NB4 (cell line): ENCODE measurements around the gene VPS9D1.

Experiments
- CTCF ChIP-seq: IDR thresholded peaks from one replicate; pipeline ENCODE4 v1.5.1; 2012; ENCODE audit warnings: low read depth, low read length
- POLR2A ChIP-seq: IDR thresholded peaks from 2 replicates; pipeline ENCODE4 v1.6.1; 2011; ENCODE audit warnings: mild to moderate bottlenecking; ENCODE audit not compliant: insufficient read length; ENCODE audit errors: extremely low read depth

GRCh38 chr16:89739383-89739782, 18.7 kb upstream of the VPS9D1 start:
- no peak for TF ChIP-seq CTCF
- TF ChIP-seq POLR2A: no peak
